GDM1 (cell line): ENCODE measurements around the gene FOLH1.
"Not testable (repeated sequence)": the region's sequence is repeated elsewhere in the genome, so short reads cannot be mapped to it uniquely, and the experiment has no call there.

Experiments
- DNase-seq: peaks from one replicate; lab custom pipeline; 2025; lab: John Stamatoyannopoulos, UW

FOLH1 gene

GRCh38 chr11:49177936-49178335 is 30.5 kb downstream of the FOLH1 start:
- DNase-seq: not testable (repeated sequence)

GRCh38 chr11:49175378-49175777 is 33.0 kb downstream of the FOLH1 start:
- DNase-seq: not testable (repeated sequence)

GRCh38 chr11:49174691-49175366 is 33.6 kb downstream of the FOLH1 start:
- DNase-seq: not testable (repeated sequence)

DNA sequence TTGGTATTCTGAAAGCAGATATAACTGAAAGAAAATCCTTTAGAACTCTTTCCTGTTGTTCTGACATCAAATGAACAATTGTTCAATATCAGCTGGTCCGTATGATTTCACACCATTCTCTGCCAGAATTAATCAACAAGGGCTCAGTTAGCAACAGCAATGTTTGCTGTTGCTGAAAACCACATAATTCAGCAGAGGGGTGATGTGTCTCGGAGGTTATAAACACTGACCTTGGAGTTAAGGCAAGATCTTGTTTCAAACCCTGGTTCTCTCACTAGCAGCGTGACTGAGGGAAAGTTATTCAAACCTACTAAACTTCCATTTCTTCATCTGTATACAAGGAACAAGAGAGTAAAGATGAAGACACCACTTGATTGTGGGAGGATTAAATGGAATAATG is 36.8 kb downstream of the FOLH1 start:
- DNase-seq: not testable (repeated sequence)

DNA sequence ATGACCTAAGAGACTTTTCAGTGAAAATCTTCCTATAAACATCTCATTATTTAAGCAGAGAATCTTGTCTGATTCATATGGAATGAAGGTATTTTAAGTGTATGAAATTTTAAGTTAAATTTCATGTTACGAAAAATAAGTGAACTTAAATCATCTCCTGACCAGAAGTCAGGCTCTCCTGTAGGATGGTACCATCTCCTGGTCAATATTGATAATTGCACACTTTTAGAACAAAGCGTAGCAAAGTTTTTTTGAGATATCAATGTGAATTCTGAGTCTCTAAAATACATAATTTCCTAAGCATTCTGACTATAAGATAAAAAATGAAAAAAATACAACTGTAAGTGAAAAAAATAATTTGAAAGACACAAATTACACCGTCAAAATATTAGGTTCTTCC is 38.8 kb downstream of the FOLH1 start:
- not testable (repeated sequence) for DNase-seq

GRCh38 chr11:49168992-49169391 is 39.4 kb downstream of the FOLH1 start:
- not testable (repeated sequence) for DNase-seq

DNA sequence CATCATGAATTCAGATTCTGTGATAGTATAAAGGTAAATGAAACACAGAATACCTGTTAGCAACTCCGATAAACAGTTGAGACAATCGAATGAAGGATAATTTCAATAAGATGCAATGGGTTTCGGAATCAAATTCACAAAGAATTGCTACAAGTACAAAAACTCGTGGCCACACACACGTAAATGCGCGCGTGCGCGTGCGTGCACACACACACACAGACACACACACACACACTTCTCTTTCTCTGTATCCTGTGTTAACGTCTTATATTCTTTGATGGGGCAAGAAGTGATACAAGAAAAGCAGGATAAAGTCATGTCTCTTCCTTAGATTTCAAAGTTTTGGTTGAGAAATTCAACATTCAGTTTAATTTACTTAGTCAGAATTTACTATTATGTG is 57.2 kb downstream of the FOLH1 start:
- no peak for DNase-seq

- DNase-seq: not testable (repeated sequence)
Measured at GRCh38 chr11:49102356-49102755, 106.0 kb downstream of the FOLH1 start.
